ENCODE measurements around the gene EPHA5.
A peak's percentile ranks its signal among the peaks of the same experiment; 100 is the strongest.

EPHA5 gene

DNA sequence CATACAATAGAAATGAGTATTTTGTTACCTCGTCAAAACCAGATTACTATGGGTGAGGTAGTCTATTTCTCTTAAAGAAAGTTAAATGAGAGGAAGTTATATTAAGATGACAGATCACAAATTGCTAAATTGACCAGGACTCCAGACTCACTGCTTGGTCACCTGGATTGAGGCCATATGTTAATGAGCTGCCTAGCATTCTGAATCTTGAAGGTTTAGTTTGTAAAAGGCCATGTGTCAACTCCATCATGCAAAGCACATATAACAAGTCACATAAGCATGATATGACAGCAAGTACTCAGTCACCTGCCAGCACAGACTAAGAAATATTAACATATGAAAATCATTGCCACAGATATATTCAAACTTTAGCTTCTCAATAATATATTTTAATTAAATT is 72.6 kb downstream of the EPHA5 start:
- ATAC-seq (ENCODE audit: insufficient read depth, low read depth) = no peak

DNA sequence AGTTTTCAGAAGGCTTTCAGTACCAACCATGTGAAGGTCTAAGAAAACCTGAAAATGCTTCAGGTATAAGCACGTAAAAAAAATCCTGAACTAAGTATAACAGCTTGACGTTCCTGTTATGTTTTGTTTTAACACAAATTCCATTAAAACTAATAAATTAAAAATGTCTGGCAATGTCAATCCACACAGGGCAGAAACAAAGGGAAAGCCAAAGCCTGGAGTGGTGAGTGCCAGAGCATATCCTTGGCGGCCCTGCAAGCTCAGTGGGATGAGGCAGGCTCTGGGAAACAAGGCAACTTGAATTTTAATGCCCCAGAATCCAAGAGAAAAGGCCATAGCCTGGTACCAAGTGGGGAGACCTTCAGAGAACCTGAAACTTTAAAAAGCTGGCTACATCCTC is 78.2 kb downstream of the EPHA5 start:
- Histone ChIP-seq H3K9me3 (ENCODE audit: insufficient read depth, low read length, severe bottlenecking) (no peaks in the 10 kb centered on the region), H3K4me1 (ENCODE audit: insufficient read depth, low read length) (no peaks in the 10 kb centered on the region), H3K27me3 (ENCODE audit: insufficient read depth, low read length, poor library complexity) (no peaks in the 10 kb centered on the region), H2AFZ (ENCODE audit: low read depth, low read length) (no peak overlapping the region), H3K36me3 (ENCODE audit: insufficient read depth, low read length) (no peaks in the 10 kb centered on the region), H3K79me2 (ENCODE audit: insufficient read depth, low read length) (no peaks in the 10 kb centered on the region), H3K9ac (ENCODE audit: low read depth, low read length) (no peak overlapping the region), H3K27ac (ENCODE audit: low read length) (no peak overlapping the region), H3K4me2 (ENCODE audit: insufficient read depth, low read length) (no peak overlapping the region), H3K4me3 (ENCODE audit: low read depth in 1 of 2, low read length in 2 of 2) (no peak overlapping the region), H4K20me1 (ENCODE audit: insufficient read depth, low read length) (no peaks in the 10 kb centered on the region)
- DNase-seq (no peak), ATAC-seq (ENCODE audit: insufficient read depth, low read depth) (no peak)
- no peak for TF ChIP-seq EZH2 (IDR thresholded peaks at IDR 0.05; ENCODE audit: borderline replicate concordance, low read depth, low read length, severe bottlenecking)
- TF ChIP-seq, protein P1, sequence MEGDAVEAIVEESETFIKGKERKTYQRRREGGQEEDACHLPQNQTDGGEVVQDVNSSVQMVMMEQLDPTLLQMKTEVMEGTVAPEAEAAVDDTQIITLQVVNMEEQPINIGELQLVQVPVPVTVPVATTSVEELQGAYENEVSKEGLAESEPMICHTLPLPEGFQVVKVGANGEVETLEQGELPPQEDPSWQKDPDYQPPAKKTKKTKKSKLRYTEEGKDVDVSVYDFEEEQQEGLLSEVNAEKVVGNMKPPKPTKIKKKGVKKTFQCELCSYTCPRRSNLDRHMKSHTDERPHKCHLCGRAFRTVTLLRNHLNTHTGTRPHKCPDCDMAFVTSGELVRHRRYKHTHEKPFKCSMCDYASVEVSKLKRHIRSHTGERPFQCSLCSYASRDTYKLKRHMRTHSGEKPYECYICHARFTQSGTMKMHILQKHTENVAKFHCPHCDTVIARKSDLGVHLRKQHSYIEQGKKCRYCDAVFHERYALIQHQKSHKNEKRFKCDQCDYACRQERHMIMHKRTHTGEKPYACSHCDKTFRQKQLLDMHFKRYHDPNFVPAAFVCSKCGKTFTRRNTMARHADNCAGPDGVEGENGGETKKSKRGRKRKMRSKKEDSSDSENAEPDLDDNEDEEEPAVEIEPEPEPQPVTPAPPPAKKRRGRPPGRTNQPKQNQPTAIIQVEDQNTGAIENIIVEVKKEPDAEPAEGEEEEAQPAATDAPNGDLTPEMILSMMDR (IDR thresholded peaks at IDR 0.05; ENCODE audit: borderline replicate concordance, extremely low read depth, low read length, poor library complexity, severe bottlenecking) = no peak

More for the DNA sequence above, 72.6 kb downstream of the EPHA5 start:
- no peak overlapping the region for H3K27ac ChIP-seq (ENCODE audit: low read length)
- H4K20me1 ChIP-seq (ENCODE audit: insufficient read depth, low read length) = no peaks in the 10 kb centered on the region
- DNase-seq = no peak
- H3K9me3 ChIP-seq (ENCODE audit: insufficient read depth, low read length, severe bottlenecking) = no peaks in the 10 kb centered on the region
- no peaks in the 10 kb centered on the region for H3K27me3 ChIP-seq (ENCODE audit: insufficient read depth, low read length, poor library complexity)
- no peaks in the 10 kb centered on the region for H3K4me1 ChIP-seq (ENCODE audit: insufficient read depth, low read length)
- H3K79me2 ChIP-seq (ENCODE audit: insufficient read depth, low read length) = no peaks in the 10 kb centered on the region
- TF ChIP-seq, protein P1 (IDR thresholded peaks at IDR 0.05; ENCODE audit: borderline replicate concordance, extremely low read depth, low read length, poor library complexity, severe bottlenecking) = no peak
- TF ChIP-seq EZH2 (IDR thresholded peaks at IDR 0.05; ENCODE audit: borderline replicate concordance, low read depth, low read length, severe bottlenecking) = no peak
- no peaks in the 10 kb centered on the region for H3K36me3 ChIP-seq (ENCODE audit: insufficient read depth, low read length)
- H3K4me2 ChIP-seq (ENCODE audit: insufficient read depth, low read length) = no peak overlapping the region
- no peak overlapping the region for H2AFZ ChIP-seq (ENCODE audit: low read depth, low read length)
- H3K9ac ChIP-seq (ENCODE audit: low read depth, low read length) = no peak overlapping the region
- no peak overlapping the region for H3K4me3 ChIP-seq (ENCODE audit: low read depth in 1 of 2, low read length in 2 of 2)

DNA sequence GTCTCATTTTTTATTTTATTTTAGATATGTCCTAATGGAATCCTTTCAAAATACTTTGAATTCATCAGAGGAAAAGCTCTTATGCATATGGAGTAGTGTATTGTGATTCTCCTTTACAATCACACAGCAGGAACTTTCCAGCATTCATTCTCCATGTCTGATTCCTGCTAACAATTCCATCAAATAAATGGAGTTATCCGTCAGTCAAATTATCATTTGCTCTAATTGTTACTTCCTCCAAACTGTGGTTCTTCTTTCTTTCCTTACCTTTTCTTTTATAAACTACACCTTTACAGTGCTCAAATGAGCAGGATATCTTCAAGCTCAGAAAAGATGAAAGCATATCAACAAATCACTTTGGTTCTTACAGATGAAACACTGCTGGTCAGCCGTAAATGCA is 80.4 kb downstream of the EPHA5 start:
- Histone ChIP-seq H3K9ac (ENCODE audit: low read depth, low read length) (no peak overlapping the region), H3K27ac (ENCODE audit: low read length) (no peak overlapping the region), H3K4me2 (ENCODE audit: insufficient read depth, low read length) (no peak overlapping the region), H4K20me1 (ENCODE audit: insufficient read depth, low read length) (no peaks in the 10 kb centered on the region), H3K79me2 (ENCODE audit: insufficient read depth, low read length) (no peaks in the 10 kb centered on the region), H2AFZ (ENCODE audit: low read depth, low read length) (no peak overlapping the region), H3K4me1 (ENCODE audit: insufficient read depth, low read length) (no peaks in the 10 kb centered on the region), H3K9me3 (ENCODE audit: insufficient read depth, low read length, severe bottlenecking) (no peaks in the 10 kb centered on the region), H3K36me3 (ENCODE audit: insufficient read depth, low read length) (no peaks in the 10 kb centered on the region), H3K27me3 (ENCODE audit: insufficient read depth, low read length, poor library complexity) (no peaks in the 10 kb centered on the region), H3K4me3 (ENCODE audit: low read depth in 1 of 2, low read length in 2 of 2) (no peak overlapping the region)
- DNase-seq (no peak), ATAC-seq (ENCODE audit: insufficient read depth, low read depth) (no peak)
- no peak for TF ChIP-seq EZH2 (IDR thresholded peaks at IDR 0.05; ENCODE audit: borderline replicate concordance, low read depth, low read length, severe bottlenecking)
- TF ChIP-seq, protein P1 (IDR thresholded peaks at IDR 0.05; ENCODE audit: borderline replicate concordance, extremely low read depth, low read length, poor library complexity, severe bottlenecking) = no peak

DNA sequence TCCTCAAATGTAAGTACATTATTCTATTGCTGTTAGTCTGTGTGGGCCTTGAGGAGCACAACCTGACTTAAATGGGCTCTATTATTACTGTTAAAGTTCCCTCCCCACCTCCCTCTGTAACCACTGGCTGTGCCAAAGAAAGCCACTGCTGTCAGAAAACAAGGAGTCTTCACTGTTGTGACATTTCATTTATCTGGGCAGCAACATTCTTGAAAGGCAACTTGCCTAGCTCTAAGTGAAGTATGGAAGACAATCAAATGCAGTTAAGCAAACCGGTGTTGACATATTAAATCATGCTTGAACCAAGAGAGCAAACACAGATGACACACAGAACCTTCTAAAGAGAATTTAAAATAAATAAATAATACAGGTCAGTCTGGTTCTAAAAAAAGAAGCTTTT is 81.0 kb downstream of the EPHA5 start:
- H3K4me3 ChIP-seq (ENCODE audit: low read depth in 1 of 2, low read length in 2 of 2) = no peak overlapping the region
- DNase-seq (no peak), ATAC-seq (ENCODE audit: insufficient read depth, low read depth) (no peak)
- no peaks in the 10 kb centered on the region for H3K4me1 ChIP-seq (ENCODE audit: insufficient read depth, low read length)
- no peak overlapping the region for H3K4me2 ChIP-seq (ENCODE audit: insufficient read depth, low read length)
- TF ChIP-seq, protein P1 (IDR thresholded peaks at IDR 0.05; ENCODE audit: borderline replicate concordance, extremely low read depth, low read length, poor library complexity, severe bottlenecking) = no peak
- TF ChIP-seq EZH2 (IDR thresholded peaks at IDR 0.05; ENCODE audit: borderline replicate concordance, low read depth, low read length, severe bottlenecking) = no peak
- no peaks in the 10 kb centered on the region for H3K79me2 ChIP-seq (ENCODE audit: insufficient read depth, low read length)
- H2AFZ ChIP-seq (ENCODE audit: low read depth, low read length) = peak overlapping the region; percentile 51; the same call in 1 of the 2 replicates
- no peak overlapping the region for H3K9ac ChIP-seq (ENCODE audit: low read depth, low read length)
- no peaks in the 10 kb centered on the region for H4K20me1 ChIP-seq (ENCODE audit: insufficient read depth, low read length)
- no peak overlapping the region for H3K27ac ChIP-seq (ENCODE audit: low read length)
- H3K36me3 ChIP-seq (ENCODE audit: insufficient read depth, low read length) = no peaks in the 10 kb centered on the region
- no peaks in the 10 kb centered on the region for H3K9me3 ChIP-seq (ENCODE audit: insufficient read depth, low read length, severe bottlenecking)
- H3K27me3 ChIP-seq (ENCODE audit: insufficient read depth, low read length, poor library complexity) = no peaks in the 10 kb centered on the region

Data from DND-41 (cell line).